NB4 (cell line): ENCODE data around the gene WRAP73.

ENCODE experiments used
- DNase-seq: peaks from one replicate; pipeline ENCODE4 v3.0.0; 2010; ENCODE audit warnings: low read depth
- H3K4me3 ChIP-seq: one replicate; pipeline ENCODE4 v1.5.1; 2011; ENCODE audit warnings: mild to moderate bottlenecking, low read depth, low read length, moderate library complexity
- MAX ChIP-seq: IDR thresholded peaks from 2 replicates; pipeline ENCODE4 v1.6.1; 2011; ENCODE audit warnings: low read depth, low read length
- MYC ChIP-seq: IDR thresholded peaks from 2 replicates; pipeline ENCODE4 v1.6.1; 2011; ENCODE audit warnings: low read depth, low read length
- POLR2A ChIP-seq: IDR thresholded peaks from 2 replicates; pipeline ENCODE4 v1.6.1; 2011; ENCODE audit warnings: mild to moderate bottlenecking; ENCODE audit not compliant: insufficient read length; ENCODE audit errors: extremely low read depth
- TF ChIP-seq, protein P1 (sequence below): IDR thresholded peaks from one replicate; pipeline ENCODE4 v1.5.1; 2012; ENCODE audit warnings: low read depth, low read length

The WRAP73 gene

GRCh38 chr1:3674100-3675094 lies 24.5 kb upstream of the WRAP73 start:
- H3K4me3 ChIP-seq = no peak overlapping the region

GRCh38 chr1:3673381-3674099 lies 23.6 kb upstream of the WRAP73 start:
- no peak overlapping the region for H3K4me3 ChIP-seq
- TF ChIP-seq MAX = no peak
- TF ChIP-seq POLR2A = no peak
- TF ChIP-seq MYC = no peak
- TF ChIP-seq, protein P1, sequence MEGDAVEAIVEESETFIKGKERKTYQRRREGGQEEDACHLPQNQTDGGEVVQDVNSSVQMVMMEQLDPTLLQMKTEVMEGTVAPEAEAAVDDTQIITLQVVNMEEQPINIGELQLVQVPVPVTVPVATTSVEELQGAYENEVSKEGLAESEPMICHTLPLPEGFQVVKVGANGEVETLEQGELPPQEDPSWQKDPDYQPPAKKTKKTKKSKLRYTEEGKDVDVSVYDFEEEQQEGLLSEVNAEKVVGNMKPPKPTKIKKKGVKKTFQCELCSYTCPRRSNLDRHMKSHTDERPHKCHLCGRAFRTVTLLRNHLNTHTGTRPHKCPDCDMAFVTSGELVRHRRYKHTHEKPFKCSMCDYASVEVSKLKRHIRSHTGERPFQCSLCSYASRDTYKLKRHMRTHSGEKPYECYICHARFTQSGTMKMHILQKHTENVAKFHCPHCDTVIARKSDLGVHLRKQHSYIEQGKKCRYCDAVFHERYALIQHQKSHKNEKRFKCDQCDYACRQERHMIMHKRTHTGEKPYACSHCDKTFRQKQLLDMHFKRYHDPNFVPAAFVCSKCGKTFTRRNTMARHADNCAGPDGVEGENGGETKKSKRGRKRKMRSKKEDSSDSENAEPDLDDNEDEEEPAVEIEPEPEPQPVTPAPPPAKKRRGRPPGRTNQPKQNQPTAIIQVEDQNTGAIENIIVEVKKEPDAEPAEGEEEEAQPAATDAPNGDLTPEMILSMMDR = no peak
- no peak for DNase-seq

More at GRCh38 chr1:3674100-3675094, 24.5 kb upstream of the WRAP73 start:
- no peak for TF ChIP-seq POLR2A
- TF ChIP-seq, protein P1 = no peak
- no peak for TF ChIP-seq MYC
- no peak for TF ChIP-seq MAX
- no peak for DNase-seq

DNA sequence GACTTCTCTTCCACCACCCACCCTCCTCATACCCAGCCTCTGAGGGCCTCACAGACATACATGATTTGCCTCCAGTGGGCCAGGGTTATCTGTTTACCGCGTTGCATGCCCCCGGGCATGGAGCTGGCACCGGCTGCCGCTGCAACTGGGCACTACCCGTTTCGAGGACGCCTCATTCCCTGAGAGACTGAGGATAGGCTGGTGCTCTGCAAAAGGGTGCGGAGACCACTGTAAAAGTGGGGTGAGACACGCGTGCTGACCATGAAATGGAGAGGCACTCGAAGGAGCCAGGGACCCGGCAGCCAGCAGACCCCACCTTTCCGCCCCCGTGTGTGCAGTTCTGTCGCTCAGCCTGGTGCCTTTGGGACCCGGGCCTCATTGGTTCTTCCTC lies 23.1 kb upstream of the WRAP73 start:
- H3K4me3 ChIP-seq = no peak overlapping the region
- TF ChIP-seq POLR2A (no peak), MYC (no peak), MAX (no peak)
- TF ChIP-seq, protein P1 = no peak
- no peak for DNase-seq

DNA sequence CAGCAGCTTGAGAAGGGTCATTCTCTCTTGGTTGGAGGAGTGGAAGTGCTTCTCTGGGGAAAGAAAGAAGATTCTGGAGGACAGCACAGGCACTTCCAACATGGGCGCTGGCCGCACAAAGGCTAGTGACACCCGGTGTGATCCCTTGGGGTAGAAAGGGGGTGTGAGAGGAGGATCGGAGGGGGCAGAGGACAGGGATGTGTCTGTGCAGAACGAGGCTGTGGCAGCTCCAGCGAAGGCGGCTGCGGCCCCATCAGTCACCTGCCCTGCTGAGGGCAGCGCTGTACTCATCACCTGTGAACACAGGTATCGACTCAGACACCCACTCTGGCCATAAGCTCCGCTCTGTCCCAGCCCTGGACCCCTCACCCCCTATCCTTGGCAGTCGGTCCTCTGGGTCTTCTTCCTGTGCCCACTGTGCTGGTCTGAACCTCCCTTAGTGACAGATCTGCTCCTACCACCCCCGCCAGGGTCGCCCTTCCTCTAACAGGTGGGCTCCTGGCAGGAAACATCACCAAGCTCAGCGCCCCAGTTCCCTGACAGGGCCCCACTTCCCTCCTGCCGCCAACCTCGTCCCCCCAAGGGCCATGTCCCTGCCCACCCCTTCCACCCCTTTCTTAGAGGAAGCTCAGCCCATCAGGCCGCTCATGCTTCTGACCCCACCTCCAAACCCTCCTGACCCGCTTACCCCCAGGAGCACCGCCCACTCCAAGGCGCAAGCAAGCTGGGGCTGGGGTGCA lies 22.5 kb upstream of the WRAP73 start:
- TF ChIP-seq POLR2A (no peak), MYC (no peak), MAX (no peak)
- TF ChIP-seq, protein P1 = no peak
- DNase-seq = no peak
- H3K4me3 ChIP-seq = no peak overlapping the region

GRCh38 chr1:3671371-3672180 lies 21.7 kb upstream of the WRAP73 start:
- DNase-seq = no peak
- no peak overlapping the region for H3K4me3 ChIP-seq
- TF ChIP-seq MYC (no peak), MAX (no peak), POLR2A (no peak)
- TF ChIP-seq, protein P1 = no peak
